WTC11 (cell line): ENCODE data around the gene NFX1. TPM values are rescaled to one million over a fixed set of nuclear protein-coding genes. Genes with fewer than 3 reads are reported as not detected.

Experiments used
- ATAC-seq: fragments of 200-7000 bp; cut with Tn5 transposase; 2 replicates; pipeline ENCODE4 v1.10.0; 2021; ENCODE audit warnings: mild to moderate bottlenecking, moderate library complexity
- CTCF ChIA-PET: fragments of 300-600 bp; sonication (Branson Sonifier 250); formaldehyde crosslinking; loops from one replicate; lab custom pipeline; 2021; ENCODE audit warnings: antibody characterized with exemption; lab: Charles Lee
- POLR2A ChIA-PET: fragments of 350-600 bp; sonication (Branson Sonifier 250); formaldehyde crosslinking; loops from one replicate; lab custom pipeline; 2021; ENCODE audit warnings: antibody characterized with exemption; lab: Charles Lee
- DNase-seq: peaks from one replicate; pipeline ENCODE4 v3.0.0; 2021; ENCODE audit warnings: low spot score
- H3K27ac Mint-ChIP-seq: 2 replicates; pipeline ENCODE4 v1.8.0; 2021; ENCODE audit warnings: mixed read lengths
- H3K27me3 Mint-ChIP-seq: 2 replicates; pipeline ENCODE4 v1.8.0; 2021; ENCODE audit warnings: low read depth, mild to moderate bottlenecking, moderate library complexity, mixed read lengths
- H3K36me3 Mint-ChIP-seq: 2 replicates; pipeline ENCODE4 v1.8.0; 2021; ENCODE audit warnings: mixed read lengths
- H3K4me1 Mint-ChIP-seq: 2 replicates; pipeline ENCODE4 v1.8.0; 2022; ENCODE audit warnings: mixed read lengths
- H3K4me3 Mint-ChIP-seq: 2 replicates; pipeline ENCODE4 v1.8.0; 2021; ENCODE audit warnings: mild to moderate bottlenecking, moderate library complexity, mixed read lengths
- H3K9me3 Mint-ChIP-seq: 2 replicates; pipeline ENCODE4 v1.8.0; 2021; ENCODE audit warnings: mixed read lengths
- ATF1 ChIP-seq: sonication (generic); formaldehyde crosslinking; IDR thresholded peaks from 2 replicates; pipeline ENCODE4 v1.8.1; 2023; ENCODE audit warnings: mild to moderate bottlenecking, moderate library complexity, missing genetic modification reagents
- CREB1 ChIP-seq: sonication (generic); formaldehyde crosslinking; IDR thresholded peaks from 2 replicates; pipeline ENCODE4 v1.8.0; 2023; ENCODE audit warnings: mild to moderate bottlenecking, missing genetic modification reagents
- FOXP1 ChIP-seq: sonication (generic); formaldehyde crosslinking; IDR thresholded peaks from 2 replicates; pipeline ENCODE4 v1.8.0; 2022; ENCODE audit warnings: missing genetic modification reagents, mild to moderate bottlenecking, moderate library complexity, borderline replicate concordance
- GABPB1 ChIP-seq: sonication (generic); formaldehyde crosslinking; IDR thresholded peaks from 2 replicates; pipeline ENCODE4 v1.8.1; 2023; ENCODE audit warnings: mild to moderate bottlenecking, missing genetic modification reagents
- GTF2I ChIP-seq: fragments of 250-450 bp; sonication (Bioruptor Pico); conservative IDR thresholded peaks from 2 replicates; pipeline ENCODE4 v1.4.0; 2021; ENCODE audit warnings: mild to moderate bottlenecking
- IRF2 ChIP-seq: sonication (generic); formaldehyde crosslinking; IDR thresholded peaks from 2 replicates; pipeline ENCODE4 v1.8.0; 2022; ENCODE audit warnings: low read depth, missing genetic modification reagents, borderline replicate concordance
- JUN ChIP-seq: sonication (generic); formaldehyde crosslinking; IDR thresholded peaks from 2 replicates; pipeline ENCODE4 v1.8.0; 2023; ENCODE audit warnings: mild to moderate bottlenecking, missing genetic modification reagents
- NR2C2 ChIP-seq: sonication (generic); formaldehyde crosslinking; IDR thresholded peaks from 2 replicates; pipeline ENCODE4 v1.8.0; 2022; ENCODE audit warnings: mild to moderate bottlenecking, missing genetic modification reagents
- NR3C1 ChIP-seq: sonication (generic); formaldehyde crosslinking; conservative IDR thresholded peaks from 2 replicates; pipeline ENCODE4 v1.8.1; 2023; ENCODE audit warnings: low read depth, mild to moderate bottlenecking, missing genetic modification reagents
- PRRX2 ChIP-seq: fragments of 250-450 bp; sonication (Bioruptor Pico); IDR thresholded peaks from 2 replicates; pipeline ENCODE4 v1.8.0; 2021; ENCODE audit warnings: mild to moderate bottlenecking
- SOX15 ChIP-seq: fragments of 250-450 bp; sonication (Bioruptor Pico); IDR thresholded peaks from 2 replicates; pipeline ENCODE4 v1.9.0; 2021; ENCODE audit warnings: mild to moderate bottlenecking
- ZNF671 ChIP-seq: fragments of 250-450 bp; sonication (Bioruptor Pico); IDR thresholded peaks from 2 replicates; pipeline ENCODE4 v1.8.0; 2021; ENCODE audit warnings: mild to moderate bottlenecking
- total RNA-seq: library from RNA; stranded (reverse); gene quantifications from 3 replicates; pipeline ENCODE4 v1.2.3, GENCODE V29; 2021
- TF ChIP-seq, protein P1 (sequence below): sonication (generic); formaldehyde crosslinking; IDR thresholded peaks from 2 replicates; pipeline ENCODE4 v1.8.0; 2022; ENCODE audit warnings: mild to moderate bottlenecking, missing genetic modification reagents
- TF ChIP-seq, protein P2 (sequence below): fragments of 250-450 bp; sonication (Bioruptor Pico); conservative IDR thresholded peaks from 2 replicates; pipeline ENCODE4 v1.9.0; 2021; ENCODE audit warnings: mild to moderate bottlenecking
- TF ChIP-seq, protein P3 (sequence below): fragments of 250-450 bp; sonication (Bioruptor Pico); IDR thresholded peaks from 2 replicates; pipeline ENCODE4 v1.9.0; 2021; ENCODE audit warnings: moderate library complexity, mild to moderate bottlenecking, inconsistent platforms, borderline replicate concordance
- TF ChIP-seq, protein P4 (sequence below): sonication (generic); formaldehyde crosslinking; IDR thresholded peaks from 2 replicates; pipeline ENCODE4 v1.8.0; 2022; ENCODE audit warnings: mild to moderate bottlenecking, missing genetic modification reagents
- TF ChIP-seq, protein P5 (sequence below): sonication (generic); formaldehyde crosslinking; IDR thresholded peaks from 2 replicates; pipeline ENCODE4 v1.8.1; 2022; ENCODE audit warnings: missing genetic modification reagents, borderline replicate concordance
- TF ChIP-seq, protein P6 (sequence below): sonication (generic); formaldehyde crosslinking; IDR thresholded peaks from 2 replicates; pipeline ENCODE4 v1.8.1; 2023; ENCODE audit warnings: mild to moderate bottlenecking, moderate library complexity, missing genetic modification reagents
- TF ChIP-seq, protein P7 (sequence below): fragments of 250-450 bp; sonication (Bioruptor Pico); IDR thresholded peaks from 2 replicates; pipeline ENCODE4 v1.9.0; 2021; ENCODE audit warnings: mild to moderate bottlenecking
- TF ChIP-seq, protein P8 (sequence below): sonication (generic); formaldehyde crosslinking; IDR thresholded peaks from 2 replicates; pipeline ENCODE4 v1.8.1; 2023; ENCODE audit warnings: mild to moderate bottlenecking, missing genetic modification reagents, moderate library complexity

The NFX1 gene
- total RNA-seq, 1 experiment from 2014 or later = 30.9 TPM

DNA sequence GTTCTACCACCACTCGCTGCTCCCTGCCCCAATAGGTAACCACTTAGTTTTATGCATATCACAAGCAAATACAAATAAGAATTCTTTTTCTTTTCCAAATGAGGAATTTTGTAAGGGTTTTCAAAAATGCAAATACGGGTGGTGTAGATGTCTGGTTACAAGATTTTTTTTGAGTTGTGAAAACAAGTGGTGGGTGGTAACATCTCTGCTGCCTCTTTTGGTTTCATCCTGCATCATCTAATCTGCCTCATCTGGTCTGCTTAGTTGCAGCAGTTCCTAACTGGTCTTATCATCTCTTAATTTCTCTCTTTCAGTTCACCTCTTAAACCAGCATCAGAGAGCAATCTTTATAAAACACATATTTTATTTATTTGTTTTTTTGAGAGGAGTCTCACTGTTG lies 5.3 kb downstream of the NFX1 start (continued):
- TF ChIP-seq FOXP1 (CRISPR knock-in tag) = no peak

DNA sequence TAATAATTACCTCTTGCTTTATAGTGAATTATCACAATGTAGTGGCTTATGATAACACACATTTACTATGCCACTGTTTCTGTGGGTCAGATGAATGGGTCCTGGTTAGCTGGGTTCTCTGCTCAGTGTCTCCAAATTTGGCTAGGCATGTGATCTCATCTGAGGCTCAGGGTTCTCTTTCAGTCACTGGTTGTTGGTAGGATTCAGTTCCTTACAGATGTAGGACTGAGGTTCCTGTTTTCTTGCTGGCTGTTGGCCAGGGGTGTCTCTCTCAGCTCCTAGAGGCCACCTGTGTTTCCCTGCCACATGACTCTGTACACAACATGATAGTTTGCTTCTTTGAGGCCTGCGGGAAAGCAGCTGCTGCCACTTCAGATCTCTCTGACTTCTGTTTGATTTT lies 7.1 kb downstream of the NFX1 start:
- Mint-ChIP-seq H3K27ac (peak overlapping the region; percentile 19; the same call in 1 of the 2 replicates), H3K4me1 (peaks cover 2% of the 10 kb centered on the region), H3K27me3 (no peaks in the 10 kb centered on the region), H3K36me3 (peaks cover 62% of the 10 kb centered on the region), H3K4me3 (no peak overlapping the region), H3K9me3 (no peaks in the 10 kb centered on the region)
- CTCF ChIA-PET = no interaction called here
- ATAC-seq (no peak), DNase-seq (no peak)
- no peak for TF ChIP-seq JUN (CRISPR knock-in tag)
- TF ChIP-seq IRF2 (CRISPR knock-in tag) = no peak
- no peak for TF ChIP-seq NR3C1 (CRISPR knock-in tag)
- TF ChIP-seq, protein P1, sequence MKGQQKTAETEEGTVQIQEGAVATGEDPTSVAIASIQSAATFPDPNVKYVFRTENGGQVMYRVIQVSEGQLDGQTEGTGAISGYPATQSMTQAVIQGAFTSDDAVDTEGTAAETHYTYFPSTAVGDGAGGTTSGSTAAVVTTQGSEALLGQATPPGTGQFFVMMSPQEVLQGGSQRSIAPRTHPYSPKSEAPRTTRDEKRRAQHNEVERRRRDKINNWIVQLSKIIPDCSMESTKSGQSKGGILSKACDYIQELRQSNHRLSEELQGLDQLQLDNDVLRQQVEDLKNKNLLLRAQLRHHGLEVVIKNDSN (CRISPR knock-in tag) = no peak
- TF ChIP-seq ZNF671 = no peak
- TF ChIP-seq, protein P2, sequence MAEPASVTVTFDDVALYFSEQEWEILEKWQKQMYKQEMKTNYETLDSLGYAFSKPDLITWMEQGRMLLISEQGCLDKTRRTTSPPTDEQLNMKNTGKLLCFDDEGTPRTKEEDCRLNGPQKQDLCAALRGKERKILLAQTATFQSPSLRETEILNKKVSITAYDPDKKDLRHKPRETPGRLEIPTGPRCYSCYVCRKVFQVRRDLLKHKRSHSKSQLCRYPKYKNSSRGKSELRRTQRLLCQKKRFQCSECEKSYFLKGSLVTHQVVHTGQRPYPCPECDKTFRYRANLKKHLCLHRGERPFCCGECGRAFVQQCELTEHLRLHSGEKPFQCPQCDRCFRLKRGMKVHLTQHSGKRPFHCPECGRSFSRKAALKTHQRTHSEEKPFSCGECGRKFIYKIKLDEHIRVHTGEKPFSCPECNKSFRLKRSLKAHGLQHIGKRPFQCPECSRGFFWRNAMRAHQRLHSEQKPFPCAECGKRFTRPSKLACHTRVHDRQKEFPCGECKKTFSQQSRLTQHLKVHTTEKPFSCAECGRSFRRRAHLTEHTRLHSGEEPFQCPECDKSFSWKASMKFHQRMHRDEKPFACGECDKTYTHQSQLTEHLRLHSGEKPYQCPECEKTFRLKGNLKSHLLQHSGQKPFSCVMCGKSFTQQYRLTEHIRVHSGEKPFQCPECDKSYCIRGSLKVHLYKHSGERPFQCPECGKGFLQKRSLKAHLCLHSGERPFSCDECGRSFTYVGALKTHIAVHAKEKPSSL (CRISPR knock-in tag) = no peak
- TF ChIP-seq, protein P3, sequence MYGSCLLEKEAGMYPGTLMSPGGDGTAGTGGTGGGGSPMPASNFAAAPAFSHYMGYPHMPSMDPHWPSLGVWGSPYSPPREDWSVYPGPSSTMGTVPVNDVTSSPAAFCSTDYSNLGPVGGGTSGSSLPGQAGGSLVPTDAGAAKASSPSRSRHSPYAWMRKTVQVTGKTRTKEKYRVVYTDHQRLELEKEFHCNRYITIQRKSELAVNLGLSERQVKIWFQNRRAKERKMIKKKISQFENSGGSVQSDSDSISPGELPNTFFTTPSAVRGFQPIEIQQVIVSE (CRISPR knock-in tag) = no peak
- TF ChIP-seq NR2C2 (CRISPR knock-in tag) = no peak
- TF ChIP-seq SOX15 = no peak
- no peak for TF ChIP-seq CREB1
- no peak for TF ChIP-seq PRRX2 (CRISPR knock-in tag)
- TF ChIP-seq GABPB1 (CRISPR knock-in tag) = no peak
- TF ChIP-seq, protein P4, sequence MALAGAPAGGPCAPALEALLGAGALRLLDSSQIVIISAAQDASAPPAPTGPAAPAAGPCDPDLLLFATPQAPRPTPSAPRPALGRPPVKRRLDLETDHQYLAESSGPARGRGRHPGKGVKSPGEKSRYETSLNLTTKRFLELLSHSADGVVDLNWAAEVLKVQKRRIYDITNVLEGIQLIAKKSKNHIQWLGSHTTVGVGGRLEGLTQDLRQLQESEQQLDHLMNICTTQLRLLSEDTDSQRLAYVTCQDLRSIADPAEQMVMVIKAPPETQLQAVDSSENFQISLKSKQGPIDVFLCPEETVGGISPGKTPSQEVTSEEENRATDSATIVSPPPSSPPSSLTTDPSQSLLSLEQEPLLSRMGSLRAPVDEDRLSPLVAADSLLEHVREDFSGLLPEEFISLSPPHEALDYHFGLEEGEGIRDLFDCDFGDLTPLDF (CRISPR knock-in tag) = no peak
- TF ChIP-seq, protein P5, sequence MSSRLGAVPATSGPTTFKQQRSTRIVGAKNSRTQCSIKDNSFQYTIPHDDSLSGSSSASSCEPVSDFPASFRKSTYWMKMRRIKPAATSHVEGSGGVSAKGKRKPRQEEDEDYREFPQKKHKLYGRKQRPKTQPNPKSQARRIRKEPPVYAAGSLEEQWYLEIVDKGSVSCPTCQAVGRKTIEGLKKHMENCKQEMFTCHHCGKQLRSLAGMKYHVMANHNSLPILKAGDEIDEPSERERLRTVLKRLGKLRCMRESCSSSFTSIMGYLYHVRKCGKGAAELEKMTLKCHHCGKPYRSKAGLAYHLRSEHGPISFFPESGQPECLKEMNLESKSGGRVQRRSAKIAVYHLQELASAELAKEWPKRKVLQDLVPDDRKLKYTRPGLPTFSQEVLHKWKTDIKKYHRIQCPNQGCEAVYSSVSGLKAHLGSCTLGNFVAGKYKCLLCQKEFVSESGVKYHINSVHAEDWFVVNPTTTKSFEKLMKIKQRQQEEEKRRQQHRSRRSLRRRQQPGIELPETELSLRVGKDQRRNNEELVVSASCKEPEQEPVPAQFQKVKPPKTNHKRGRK (CRISPR knock-in tag) = no peak
- TF ChIP-seq ATF1 (CRISPR knock-in tag) = no peak
- POLR2A ChIA-PET = no interaction called here

DNA sequence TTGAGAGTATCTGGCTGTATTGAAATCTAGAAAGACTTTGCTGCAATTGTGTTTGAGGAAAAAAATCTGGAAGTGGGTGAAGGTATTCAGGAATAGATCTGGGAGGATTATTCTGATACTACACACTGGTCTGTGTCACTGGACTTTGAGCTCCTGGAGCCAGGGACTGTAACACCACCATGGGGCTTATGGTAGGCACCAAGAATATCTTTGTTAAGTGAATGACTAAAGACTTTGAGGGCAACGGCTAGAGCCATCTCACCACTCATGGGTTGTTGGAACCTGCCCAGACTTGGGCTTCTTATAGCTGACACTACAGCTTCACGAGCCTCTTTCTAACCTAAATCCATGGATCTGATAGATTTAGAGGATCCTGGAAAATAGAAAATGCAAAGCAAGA lies 10.2 kb downstream of the NFX1 start:
- ChIA-PET CTCF (interaction anchor here (2.7 kb wide), 1 partner anchor 152 kb away, joined by 7 read pairs; no protein-coding TSS in a partner anchor), POLR2A (no interaction called here)
- Mint-ChIP-seq H3K27me3 (no peaks in the 10 kb centered on the region), H3K36me3 (peaks cover 62% of the 10 kb centered on the region), H3K27ac (no peak overlapping the region), H3K4me1 (no peaks in the 10 kb centered on the region), H3K9me3 (no peaks in the 10 kb centered on the region), H3K4me3 (no peak overlapping the region)
- no peak for DNase-seq
- no peak for ATAC-seq
- TF ChIP-seq, protein P4 (CRISPR knock-in tag) = no peak
- TF ChIP-seq IRF2 (CRISPR knock-in tag) (no peak), GABPB1 (CRISPR knock-in tag) (no peak), SOX15 (no peak), GTF2I (no peak), NR2C2 (CRISPR knock-in tag) (no peak)
- TF ChIP-seq, protein P6, sequence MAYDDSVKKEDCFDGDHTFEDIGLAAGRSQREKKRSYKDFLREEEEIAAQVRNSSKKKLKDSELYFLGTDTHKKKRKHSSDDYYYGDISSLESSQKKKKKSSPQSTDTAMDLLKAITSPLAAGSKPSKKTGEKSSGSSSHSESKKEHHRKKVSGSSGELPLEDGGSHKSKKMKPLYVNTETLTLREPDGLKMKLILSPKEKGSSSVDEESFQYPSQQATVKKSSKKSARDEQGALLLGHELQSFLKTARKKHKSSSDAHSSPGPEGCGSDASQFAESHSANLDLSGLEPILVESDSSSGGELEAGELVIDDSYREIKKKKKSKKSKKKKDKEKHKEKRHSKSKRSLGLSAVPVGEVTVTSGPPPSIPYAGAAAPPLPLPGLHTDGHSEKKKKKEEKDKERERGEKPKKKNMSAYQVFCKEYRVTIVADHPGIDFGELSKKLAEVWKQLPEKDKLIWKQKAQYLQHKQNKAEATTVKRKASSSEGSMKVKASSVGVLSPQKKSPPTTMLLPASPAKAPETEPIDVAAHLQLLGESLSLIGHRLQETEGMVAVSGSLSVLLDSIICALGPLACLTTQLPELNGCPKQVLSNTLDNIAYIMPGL = no peak
- TF ChIP-seq, protein P7, sequence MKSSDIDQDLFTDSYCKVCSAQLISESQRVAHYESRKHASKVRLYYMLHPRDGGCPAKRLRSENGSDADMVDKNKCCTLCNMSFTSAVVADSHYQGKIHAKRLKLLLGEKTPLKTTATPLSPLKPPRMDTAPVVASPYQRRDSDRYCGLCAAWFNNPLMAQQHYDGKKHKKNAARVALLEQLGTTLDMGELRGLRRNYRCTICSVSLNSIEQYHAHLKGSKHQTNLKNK (CRISPR knock-in tag) = no peak
- TF ChIP-seq, protein P8, sequence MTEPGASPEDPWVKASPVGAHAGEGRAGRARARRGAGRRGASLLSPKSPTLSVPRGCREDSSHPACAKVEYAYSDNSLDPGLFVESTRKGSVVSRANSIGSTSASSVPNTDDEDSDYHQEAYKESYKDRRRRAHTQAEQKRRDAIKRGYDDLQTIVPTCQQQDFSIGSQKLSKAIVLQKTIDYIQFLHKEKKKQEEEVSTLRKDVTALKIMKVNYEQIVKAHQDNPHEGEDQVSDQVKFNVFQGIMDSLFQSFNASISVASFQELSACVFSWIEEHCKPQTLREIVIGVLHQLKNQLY (CRISPR knock-in tag) = no peak
